ENCODE measurements around the gene ARHGAP27. TPM values are rescaled to one million over a fixed set of nuclear protein-coding genes. Genes with fewer than 3 reads are reported as not detected.

The ARHGAP27 gene
- total RNA-seq, 1 donor from 2014 or later, result 3.5 TPM

DNA sequence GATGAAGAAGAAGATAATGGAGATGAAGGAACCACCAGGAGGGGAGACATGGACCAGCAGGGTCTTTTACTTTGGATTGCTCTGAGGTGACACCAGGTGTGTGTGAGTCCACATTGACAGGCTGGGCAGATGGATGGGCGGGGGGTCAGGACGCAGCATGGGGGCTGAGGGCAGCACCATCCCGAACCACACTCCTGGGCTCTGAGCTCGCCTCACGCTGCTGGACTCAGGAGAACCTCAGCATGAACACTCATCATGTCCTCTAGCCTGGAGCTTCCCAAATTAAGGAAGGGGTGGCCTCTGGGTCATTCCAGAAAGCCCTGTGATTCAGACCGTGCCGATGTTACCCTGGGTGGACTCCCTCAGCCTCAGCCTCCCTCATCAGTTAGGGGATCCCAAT, 65.5 kb downstream of the ARHGAP27 start:
- peaks cover 7% of the 10 kb centered on the region for H3K4me1 Mint-ChIP-seq (ENCODE audit: low read depth, unreplicated experiment)
- TF ChIP-seq, protein P1, sequence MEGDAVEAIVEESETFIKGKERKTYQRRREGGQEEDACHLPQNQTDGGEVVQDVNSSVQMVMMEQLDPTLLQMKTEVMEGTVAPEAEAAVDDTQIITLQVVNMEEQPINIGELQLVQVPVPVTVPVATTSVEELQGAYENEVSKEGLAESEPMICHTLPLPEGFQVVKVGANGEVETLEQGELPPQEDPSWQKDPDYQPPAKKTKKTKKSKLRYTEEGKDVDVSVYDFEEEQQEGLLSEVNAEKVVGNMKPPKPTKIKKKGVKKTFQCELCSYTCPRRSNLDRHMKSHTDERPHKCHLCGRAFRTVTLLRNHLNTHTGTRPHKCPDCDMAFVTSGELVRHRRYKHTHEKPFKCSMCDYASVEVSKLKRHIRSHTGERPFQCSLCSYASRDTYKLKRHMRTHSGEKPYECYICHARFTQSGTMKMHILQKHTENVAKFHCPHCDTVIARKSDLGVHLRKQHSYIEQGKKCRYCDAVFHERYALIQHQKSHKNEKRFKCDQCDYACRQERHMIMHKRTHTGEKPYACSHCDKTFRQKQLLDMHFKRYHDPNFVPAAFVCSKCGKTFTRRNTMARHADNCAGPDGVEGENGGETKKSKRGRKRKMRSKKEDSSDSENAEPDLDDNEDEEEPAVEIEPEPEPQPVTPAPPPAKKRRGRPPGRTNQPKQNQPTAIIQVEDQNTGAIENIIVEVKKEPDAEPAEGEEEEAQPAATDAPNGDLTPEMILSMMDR (IDR thresholded peaks at IDR 0.05; ENCODE audit: partially characterized antibody, unreplicated experiment), result no peak

DNA sequence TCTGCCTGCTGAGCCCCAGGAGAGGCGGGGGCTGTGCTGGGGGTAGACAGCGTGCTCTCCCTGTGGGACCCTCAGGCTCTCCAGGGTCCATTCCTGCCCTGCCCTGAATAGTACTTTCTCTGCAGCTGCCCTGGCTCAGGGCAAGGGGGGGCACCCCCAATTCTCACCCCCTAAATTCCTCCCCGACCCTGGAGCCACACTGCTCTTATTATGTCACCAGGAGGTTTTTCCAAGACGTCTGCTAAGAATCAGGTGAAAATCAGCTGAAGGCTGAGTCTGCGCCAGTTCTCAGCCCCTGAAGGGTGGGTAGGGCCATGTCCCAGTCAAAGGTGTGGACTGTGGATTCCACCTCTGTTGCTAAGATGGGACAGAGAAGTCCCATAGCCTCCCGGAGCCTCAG, 66.0 kb downstream of the ARHGAP27 start:
- H3K36me3 Mint-ChIP-seq (ENCODE audit: unreplicated experiment), result no peaks in the 10 kb centered on the region

More for the DNA sequence above, 65.5 kb downstream of the ARHGAP27 start:
- H3K27ac Mint-ChIP-seq (ENCODE audit: unreplicated experiment), result no peak overlapping the region
- no peaks in the 10 kb centered on the region for H3K36me3 Mint-ChIP-seq (ENCODE audit: unreplicated experiment)
- H3K4me3 Mint-ChIP-seq (ENCODE audit: unreplicated experiment), result no peak overlapping the region
- DNase-seq, result no peak
- H3K9me3 Mint-ChIP-seq (ENCODE audit: unreplicated experiment), result no peaks in the 10 kb centered on the region
- peaks cover 3% of the 10 kb centered on the region for H3K27me3 Mint-ChIP-seq (ENCODE audit: unreplicated experiment)

DNA sequence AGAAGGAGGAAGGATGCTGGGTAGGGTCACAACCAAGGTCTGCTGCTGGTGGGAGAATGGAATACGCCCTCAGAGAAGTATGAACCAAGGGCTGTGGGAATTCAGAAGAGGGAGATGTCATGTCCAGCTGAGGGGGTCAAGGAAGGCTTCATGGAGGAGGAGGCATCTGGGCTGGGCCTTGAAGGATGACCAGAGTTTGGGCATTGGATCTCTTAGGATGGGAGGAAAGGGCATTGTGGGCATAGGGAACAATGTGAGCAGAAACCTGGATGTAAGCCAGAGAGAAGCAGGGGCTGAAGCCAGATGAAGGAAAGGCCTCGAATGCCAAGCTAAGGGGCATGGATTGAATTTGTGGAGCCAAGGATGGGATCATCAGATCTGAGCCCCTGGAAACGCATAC, 66.6 kb downstream of the ARHGAP27 start:
- Mint-ChIP-seq H3K9me3 (ENCODE audit: unreplicated experiment) (no peaks in the 10 kb centered on the region), H3K27ac (ENCODE audit: unreplicated experiment) (no peak overlapping the region), H3K4me1 (ENCODE audit: low read depth, unreplicated experiment) (peaks cover 4% of the 10 kb centered on the region), H3K4me3 (ENCODE audit: unreplicated experiment) (no peak overlapping the region), H3K36me3 (ENCODE audit: unreplicated experiment) (no peaks in the 10 kb centered on the region), H3K27me3 (ENCODE audit: unreplicated experiment) (peaks cover 3% of the 10 kb centered on the region)
- no peak for DNase-seq
- TF ChIP-seq, protein P1 (IDR thresholded peaks at IDR 0.05; ENCODE audit: partially characterized antibody, unreplicated experiment), result no peak

More for the DNA sequence above, 66.0 kb downstream of the ARHGAP27 start:
- no peak overlapping the region for H3K27ac Mint-ChIP-seq (ENCODE audit: unreplicated experiment)
- DNase-seq, result no peak
- H3K4me3 Mint-ChIP-seq (ENCODE audit: unreplicated experiment), result no peak overlapping the region
- H3K9me3 Mint-ChIP-seq (ENCODE audit: unreplicated experiment), result no peaks in the 10 kb centered on the region
- TF ChIP-seq, protein P1 (IDR thresholded peaks at IDR 0.05; ENCODE audit: partially characterized antibody, unreplicated experiment), result no peak
- H3K27me3 Mint-ChIP-seq (ENCODE audit: unreplicated experiment), result peaks cover 3% of the 10 kb centered on the region
- peaks cover 4% of the 10 kb centered on the region for H3K4me1 Mint-ChIP-seq (ENCODE audit: low read depth, unreplicated experiment)

DNA sequence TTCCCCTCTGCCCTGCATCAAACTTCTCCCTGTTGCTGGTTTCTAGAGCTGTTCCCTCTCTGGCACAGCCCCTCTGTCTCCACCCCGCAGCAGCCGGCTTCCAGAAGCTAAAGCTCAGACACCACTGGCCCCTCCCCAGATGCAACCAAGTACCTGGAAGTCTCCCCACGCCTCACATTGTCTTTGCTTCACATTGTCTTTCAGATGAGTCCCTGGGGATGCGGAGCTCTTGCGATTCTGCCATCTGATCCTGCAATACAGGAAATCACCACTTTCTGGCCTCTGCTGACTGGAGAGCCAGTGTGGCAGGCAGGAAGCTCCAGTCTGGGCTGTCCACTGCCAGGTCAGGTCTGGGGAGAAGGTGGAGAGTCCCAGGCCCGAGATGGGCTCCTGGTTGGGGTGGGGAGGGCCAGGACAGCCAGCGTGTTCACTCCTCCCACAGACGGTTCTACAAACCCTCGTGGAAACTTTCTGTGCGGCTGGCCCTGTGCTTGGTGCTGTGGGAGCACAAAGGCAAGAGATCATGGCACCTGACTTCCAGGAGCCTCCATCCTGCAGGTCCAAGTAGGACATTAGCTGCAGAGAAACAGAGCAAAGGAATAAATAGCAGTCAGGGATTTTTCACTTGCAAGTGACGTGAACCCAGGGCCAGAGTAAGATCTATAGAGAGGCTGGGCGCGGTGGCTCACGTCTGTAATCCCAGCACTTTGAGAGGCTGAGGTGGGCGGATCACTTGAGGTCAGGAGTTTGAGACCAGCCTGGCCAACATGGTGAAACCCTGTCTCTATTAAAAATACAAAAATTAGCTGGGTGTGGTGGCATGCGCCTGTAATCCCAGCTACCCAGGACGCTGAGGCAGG, 67.9 kb downstream of the ARHGAP27 start:
- Mint-ChIP-seq H3K4me3 (ENCODE audit: unreplicated experiment) (no peak overlapping the region), H3K36me3 (ENCODE audit: unreplicated experiment) (no peaks in the 10 kb centered on the region), H3K4me1 (ENCODE audit: low read depth, unreplicated experiment) (peaks cover 4% of the 10 kb centered on the region), H3K27me3 (ENCODE audit: unreplicated experiment) (peaks cover 3% of the 10 kb centered on the region), H3K27ac (ENCODE audit: unreplicated experiment) (no peak overlapping the region), H3K9me3 (ENCODE audit: unreplicated experiment) (no peaks in the 10 kb centered on the region)
- DNase-seq, result no peak
- TF ChIP-seq, protein P1 (IDR thresholded peaks at IDR 0.05; ENCODE audit: partially characterized antibody, unreplicated experiment), result peak; percentile 17

DNA sequence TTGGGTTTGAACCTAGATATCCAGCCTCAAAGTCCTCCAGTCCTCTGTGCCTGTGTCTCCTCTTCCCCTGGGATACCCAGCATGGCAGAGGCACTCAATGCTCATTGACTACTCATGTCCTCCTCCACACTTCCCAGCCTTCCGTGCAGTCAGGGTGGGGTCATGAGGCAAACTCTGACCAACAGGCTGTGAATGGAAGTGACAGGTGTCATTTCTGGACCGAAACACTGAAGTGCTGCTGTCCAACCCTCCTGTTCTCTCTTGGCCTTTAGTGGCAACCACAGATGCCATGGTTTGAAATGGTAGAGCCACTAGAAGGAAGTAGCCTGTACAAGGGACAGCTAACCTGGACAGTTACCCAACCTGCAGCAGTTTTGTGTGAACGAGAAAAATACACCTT, 69.2 kb downstream of the ARHGAP27 start:
- no peak for DNase-seq
- H3K27ac Mint-ChIP-seq (ENCODE audit: unreplicated experiment), result no peak overlapping the region
- no peaks in the 10 kb centered on the region for H3K9me3 Mint-ChIP-seq (ENCODE audit: unreplicated experiment)
- H3K4me1 Mint-ChIP-seq (ENCODE audit: low read depth, unreplicated experiment), result peaks cover 4% of the 10 kb centered on the region
- no peaks in the 10 kb centered on the region for H3K36me3 Mint-ChIP-seq (ENCODE audit: unreplicated experiment)
- TF ChIP-seq, protein P1 (IDR thresholded peaks at IDR 0.05; ENCODE audit: partially characterized antibody, unreplicated experiment), result no peak
- H3K4me3 Mint-ChIP-seq (ENCODE audit: unreplicated experiment), result no peak overlapping the region
- H3K27me3 Mint-ChIP-seq (ENCODE audit: unreplicated experiment), result peaks cover 3% of the 10 kb centered on the region
